ENCODE measurements around the gene CACNG4.

The CACNG4 gene

GRCh38 chr17:67071595-67071994 lies 107.1 kb downstream of the CACNG4 start:
- no peak for DNase-seq

- DNase-seq = no peak
Measured at GRCh38 chr17:67072885-67073284, 108.4 kb downstream of the CACNG4 start.

- DNase-seq = no peak
Measured at GRCh38 chr17:67074781-67075180, 110.3 kb downstream of the CACNG4 start.

- no peak for DNase-seq
Measured at GRCh38 chr17:67076290-67076689, 111.8 kb downstream of the CACNG4 start.

- DNase-seq = no peak
Measured at GRCh38 chr17:67078292-67078691, 113.8 kb downstream of the CACNG4 start.

- DNase-seq = no peak
Measured at GRCh38 chr17:67079491-67079890, 115.0 kb downstream of the CACNG4 start.

GRCh38 chr17:67080804-67081203 lies 116.3 kb downstream of the CACNG4 start:
- DNase-seq = no peak

- DNase-seq = no peak
Measured at GRCh38 chr17:67082107-67082506, 117.6 kb downstream of the CACNG4 start.
